NCI-H345 treated with DMSO at 0.1 percent for 48 hours (cell line): ENCODE results near the gene ZXDC.

Experiments used
- DNase-seq: peaks from one replicate; lab custom pipeline; 2025; ENCODE audit not compliant: unreplicated experiment; lab: John Stamatoyannopoulos, UW

ZXDC gene

DNA sequence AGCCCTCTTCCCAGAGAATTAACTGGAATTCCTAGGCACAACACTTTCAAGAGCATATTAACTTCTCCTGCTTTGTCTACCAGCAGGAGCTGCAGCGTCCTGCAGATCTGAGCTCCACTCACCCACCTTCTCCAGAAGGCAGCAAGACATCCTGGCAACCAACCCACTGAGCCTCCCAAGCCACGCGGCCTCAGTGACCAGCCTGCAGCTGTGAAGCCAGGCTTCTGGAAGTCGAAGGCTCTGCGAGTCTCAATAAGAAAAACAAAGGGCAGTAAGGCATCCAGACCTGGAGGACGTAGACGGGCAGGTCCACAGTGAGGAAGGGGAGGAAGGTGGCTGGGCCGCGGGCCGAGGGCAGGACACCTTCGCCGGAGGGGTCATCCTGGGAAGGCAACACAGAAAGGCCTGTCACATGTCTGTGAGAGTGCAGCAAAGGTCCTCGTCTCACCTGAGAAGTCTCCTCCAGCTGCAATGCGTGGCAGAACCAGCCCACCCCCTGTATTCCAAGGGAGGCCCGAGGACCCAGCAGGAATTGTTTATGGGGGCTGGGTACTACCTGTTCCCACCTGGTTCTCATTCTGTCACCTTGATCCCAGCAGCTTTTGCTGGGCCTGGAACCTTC is 36.2 kb downstream of the ZXDC start:
- no peak for DNase-seq

DNA sequence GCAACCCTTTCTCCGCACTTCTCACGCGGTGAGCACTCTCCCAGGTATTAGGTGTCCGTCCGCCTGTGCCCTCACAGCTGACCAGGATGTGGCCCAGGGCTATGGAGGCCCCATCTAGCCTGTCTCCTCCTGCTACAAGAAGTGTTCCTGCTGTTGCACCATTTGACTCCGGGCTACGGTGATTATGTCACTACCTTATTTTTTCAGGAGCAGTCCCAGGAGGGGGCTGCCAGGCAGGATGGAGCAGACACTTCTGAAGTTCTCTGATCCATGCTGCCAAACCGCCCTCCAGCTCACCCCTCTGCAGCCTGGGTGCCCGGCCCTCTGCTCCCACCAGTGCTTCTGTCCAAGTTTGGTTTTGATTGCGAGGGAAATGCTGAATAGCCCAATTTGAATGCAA is 36.9 kb downstream of the ZXDC start:
- no peak for DNase-seq

- DNase-seq = no peak
Measured at GRCh38 chr3:126438186-126438585, 37.5 kb downstream of the ZXDC start.

DNA sequence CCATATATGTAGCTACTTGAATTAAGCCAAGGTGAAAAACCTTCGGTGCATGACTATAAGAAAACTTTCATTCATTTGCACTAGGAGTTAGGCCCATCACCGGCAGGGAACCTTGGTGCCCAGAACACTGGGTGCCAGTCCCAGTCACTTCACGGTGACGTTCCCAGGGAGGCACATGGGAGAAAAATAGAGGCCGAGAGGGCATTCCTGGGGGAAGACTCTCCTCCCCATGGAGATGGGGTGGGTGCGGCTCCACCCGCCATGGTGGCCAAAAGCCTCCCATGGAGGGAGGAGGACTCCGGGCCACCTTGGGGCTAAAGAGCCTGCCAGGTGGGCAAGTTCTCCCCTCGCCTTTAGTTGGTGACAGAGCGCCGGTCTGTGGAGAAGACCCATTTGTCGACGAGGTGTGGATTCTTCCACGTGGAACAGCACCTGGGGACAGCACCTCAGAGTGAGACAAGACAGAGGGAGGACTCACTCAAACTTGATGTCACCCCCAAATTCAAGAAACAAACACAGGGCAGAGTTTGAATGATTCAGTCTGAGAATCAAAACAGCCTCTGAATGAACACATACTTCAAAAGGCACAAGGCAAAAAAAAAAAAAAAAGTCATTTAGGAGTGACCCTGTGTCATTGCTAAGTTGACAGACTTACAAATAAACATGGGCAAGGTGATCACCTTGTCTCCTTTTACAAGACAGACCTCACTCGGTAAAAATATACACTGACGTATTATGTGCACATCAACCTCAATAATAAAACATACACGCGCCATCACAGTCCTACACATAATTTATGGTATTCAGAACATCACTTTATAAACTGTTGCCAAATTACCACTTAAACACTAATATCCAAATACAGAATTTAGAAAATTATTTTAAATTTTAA is 38.6 kb downstream of the ZXDC start:
- DNase-seq = no peak

DNA sequence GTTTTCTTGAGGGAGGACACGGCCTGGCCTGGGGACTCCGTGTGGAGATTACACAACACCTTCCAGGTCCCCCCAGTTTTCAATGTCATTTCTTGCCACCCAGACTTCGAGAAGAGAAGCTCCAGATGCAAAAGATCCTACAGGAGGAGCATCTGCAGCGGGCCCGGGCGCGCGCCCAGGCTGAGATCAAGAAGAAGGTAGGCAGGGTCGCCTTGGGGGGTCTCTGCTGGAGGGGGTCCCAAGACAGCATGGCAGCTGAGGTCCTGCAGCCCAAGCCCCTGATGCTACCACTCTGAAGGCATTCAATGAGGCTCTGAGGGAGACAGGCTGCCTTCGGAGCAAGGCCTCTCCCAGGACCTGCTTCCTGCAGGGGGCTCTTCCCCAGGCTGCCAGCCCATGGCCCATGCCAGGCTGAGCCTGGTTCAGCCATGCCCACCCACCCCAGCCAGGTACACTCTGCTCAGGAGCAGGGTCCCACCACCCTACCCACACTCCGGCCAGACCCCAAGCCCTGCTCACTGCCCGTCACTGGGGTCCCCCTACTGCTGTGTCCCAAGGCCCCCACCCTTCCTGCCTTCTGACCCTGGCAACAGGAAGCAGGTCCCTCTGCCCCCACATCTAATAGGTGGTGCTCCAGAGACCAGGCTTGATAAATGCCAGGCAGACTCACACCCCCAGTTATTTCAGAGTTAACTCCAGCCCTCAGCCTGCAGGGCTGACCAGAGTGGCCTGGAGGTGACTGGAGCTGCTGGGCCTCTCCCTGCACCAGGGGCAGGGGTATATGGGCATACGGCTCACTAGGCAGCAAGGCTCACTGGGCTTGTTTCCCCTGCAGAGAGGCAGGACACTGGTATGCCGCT is 40.0 kb downstream of the ZXDC start:
- no peak for DNase-seq

DNA sequence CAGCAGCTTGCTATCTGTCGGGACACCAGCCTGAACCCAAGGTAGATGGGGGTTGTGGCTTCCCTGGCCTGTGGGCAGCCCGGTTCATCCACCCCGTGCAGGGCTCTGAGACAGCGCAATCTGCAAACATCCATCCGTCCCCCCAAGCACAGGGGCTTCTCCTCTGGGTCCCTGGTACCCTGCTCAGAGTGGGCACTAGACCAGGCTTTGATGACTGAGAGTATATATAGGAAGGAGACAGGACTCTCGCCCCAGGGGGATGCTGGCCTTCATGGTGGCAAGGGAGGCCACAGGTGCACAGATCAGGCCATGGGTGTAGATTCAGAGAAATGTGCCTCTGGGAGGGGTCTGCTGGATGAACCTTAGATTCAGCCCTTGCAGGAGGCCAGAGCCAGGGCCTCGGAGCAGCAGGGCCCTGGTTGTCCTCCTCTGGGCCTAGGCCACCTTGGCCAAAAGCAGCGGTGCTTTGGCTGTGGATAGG is 40.7 kb downstream of the ZXDC start:
- no peak for DNase-seq

GRCh38 chr3:126434264-126434590 is 41.5 kb downstream of the ZXDC start:
- no peak for DNase-seq

DNA sequence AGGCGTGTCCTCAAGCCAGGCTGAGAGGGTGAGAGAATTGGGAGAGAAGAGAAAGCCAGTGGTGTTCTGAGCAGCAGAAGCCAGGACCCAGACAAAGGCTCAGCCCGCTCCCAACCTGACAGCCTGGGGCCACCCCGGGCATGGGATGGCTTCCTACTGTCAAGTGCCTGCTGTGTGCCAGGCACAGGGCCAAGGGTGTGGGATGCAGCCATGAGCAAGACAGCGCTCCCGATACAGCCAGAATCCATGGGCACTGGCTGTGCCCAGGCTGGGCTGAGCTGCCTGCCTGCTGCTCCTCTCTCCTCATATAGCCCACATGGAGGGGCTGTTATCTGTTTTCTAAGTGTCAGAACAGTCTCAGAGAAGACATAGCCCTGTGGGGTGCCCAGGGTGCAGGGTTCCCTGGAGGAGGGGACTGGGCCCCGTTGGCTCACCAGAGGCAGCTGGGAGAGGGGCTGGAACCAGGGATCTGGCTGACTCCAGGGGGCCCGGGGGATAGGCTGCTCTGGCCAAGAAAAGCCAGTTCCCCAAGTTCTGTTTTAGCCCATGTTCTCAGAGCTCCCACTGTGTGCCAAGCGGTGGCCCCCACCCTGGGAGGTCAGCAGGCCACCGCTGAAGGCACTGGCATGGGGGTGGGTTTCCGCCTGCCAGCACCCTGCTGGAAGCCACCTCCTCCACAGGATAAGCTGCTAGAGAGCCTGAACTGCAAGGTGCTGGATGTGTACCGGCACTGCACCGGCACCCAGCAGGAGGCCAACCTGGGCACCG is 42.0 kb downstream of the ZXDC start:
- peak; percentile 69 for DNase-seq

- DNase-seq = no peak
Measured at GRCh38 chr3:126433105-126433430, 42.6 kb downstream of the ZXDC start.

DNA sequence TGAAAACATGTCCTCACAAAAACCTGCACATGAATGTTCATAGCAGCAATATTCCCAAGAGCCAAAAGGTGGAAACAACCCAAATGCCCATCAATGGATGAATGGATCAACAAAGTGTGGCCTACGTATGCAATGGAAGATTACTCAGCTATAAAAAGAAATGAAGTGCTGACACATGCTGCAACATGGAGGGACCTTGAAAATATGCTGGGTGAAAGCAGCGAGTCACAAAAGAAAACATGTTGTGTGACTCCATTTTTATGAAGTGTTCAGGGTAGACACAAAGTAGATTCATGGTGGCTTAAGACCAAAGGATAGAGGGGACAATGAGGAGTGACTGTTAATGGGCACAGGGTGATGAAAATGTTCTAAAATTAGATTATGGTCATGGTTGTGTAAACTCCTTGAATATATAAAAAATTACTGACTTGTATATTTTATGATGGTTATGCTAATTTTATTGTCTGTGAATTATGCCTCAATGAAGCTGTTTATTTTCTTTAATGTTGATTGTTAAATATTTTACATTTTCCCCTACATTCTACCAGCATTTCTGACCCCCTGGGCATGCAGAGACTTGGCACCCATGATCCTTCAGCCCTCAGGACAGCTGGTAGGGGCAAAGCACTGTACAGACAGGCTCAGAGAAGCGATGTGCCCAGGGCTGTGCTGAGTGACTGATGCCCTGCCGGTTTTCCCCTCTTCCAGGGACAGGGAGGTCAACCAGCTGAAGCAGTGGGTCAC is 43.2 kb downstream of the ZXDC start:
- DNase-seq = no peak

DNA sequence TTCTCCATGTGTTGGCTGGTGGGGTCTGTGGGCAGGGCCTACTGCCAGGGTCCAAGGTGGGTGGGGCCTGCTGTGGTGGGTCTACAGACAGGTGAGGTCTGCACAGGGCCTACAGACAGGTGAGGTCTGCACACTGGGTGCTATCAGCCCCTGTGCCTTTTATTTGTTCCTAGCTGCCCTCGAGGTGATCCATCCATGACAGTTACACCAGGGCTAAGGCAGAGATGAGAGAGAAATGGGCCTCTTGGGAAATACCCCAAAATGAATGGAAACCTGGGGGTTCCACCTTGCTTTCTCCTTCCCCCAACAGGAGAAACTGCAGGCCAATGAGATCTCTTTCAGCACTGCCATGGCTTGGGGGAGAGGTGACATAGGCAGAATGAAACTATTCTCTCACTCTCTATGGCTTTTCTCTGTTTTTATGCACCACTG is 44.6 kb downstream of the ZXDC start:
- no peak for DNase-seq

- no peak for DNase-seq
Measured at GRCh38 chr3:126424751-126425150, 50.9 kb downstream of the ZXDC start.

GRCh38 chr3:126424039-126424717 is 51.5 kb downstream of the ZXDC start:
- DNase-seq = no peak

- DNase-seq = peak; percentile 100
Measured at GRCh38 chr3:126423191-126424038, 52.3 kb downstream of the ZXDC start.

- no peak for DNase-seq
Measured at GRCh38 chr3:126422571-126423091, 53.1 kb downstream of the ZXDC start.

- no peak for DNase-seq
Measured at GRCh38 chr3:126422121-126422520, 53.6 kb downstream of the ZXDC start.

DNA sequence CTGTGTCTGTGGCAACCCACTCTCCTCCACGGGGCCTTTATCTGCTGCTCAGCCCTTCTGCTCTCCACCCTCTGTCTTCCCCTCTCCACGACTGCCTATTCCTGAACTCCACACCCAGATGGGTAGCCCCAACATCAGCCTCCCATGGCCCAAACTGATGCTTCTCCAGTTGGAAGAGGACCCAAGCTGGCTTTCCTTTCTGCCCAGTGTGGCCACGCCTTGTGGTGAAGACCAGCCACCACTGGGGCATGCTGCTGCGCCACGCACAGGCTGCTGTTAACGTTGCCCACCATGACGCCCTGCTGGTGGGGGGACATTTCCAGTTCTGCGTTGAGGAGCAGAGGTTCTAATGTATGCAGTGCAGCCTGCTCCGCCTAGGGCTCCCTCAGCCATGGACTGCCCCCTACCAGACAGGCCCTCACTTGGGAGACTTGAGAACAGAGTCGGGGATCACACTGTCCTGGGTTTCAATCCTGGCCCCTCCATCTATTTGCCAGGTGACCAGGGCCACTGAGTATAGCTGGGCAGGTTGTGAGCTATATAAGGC is 54.0 kb downstream of the ZXDC start:
- no peak for DNase-seq
